Activated T-cell treated with anti-CD3 and anti-CD28 coated beads for 24 hours (primary cell): ENCODE measurements around the gene MORF4L2.
"Not testable (repeated sequence)": the region's sequence is repeated elsewhere in the genome, so short reads cannot be mapped to it uniquely, and the experiment has no call there.

Experiments
- DNase-seq: peaks from one replicate; pipeline ENCODE4 v3.0.0-alpha.2; 2020; ENCODE audit warnings: low read depth

MORF4L2 gene

DNA sequence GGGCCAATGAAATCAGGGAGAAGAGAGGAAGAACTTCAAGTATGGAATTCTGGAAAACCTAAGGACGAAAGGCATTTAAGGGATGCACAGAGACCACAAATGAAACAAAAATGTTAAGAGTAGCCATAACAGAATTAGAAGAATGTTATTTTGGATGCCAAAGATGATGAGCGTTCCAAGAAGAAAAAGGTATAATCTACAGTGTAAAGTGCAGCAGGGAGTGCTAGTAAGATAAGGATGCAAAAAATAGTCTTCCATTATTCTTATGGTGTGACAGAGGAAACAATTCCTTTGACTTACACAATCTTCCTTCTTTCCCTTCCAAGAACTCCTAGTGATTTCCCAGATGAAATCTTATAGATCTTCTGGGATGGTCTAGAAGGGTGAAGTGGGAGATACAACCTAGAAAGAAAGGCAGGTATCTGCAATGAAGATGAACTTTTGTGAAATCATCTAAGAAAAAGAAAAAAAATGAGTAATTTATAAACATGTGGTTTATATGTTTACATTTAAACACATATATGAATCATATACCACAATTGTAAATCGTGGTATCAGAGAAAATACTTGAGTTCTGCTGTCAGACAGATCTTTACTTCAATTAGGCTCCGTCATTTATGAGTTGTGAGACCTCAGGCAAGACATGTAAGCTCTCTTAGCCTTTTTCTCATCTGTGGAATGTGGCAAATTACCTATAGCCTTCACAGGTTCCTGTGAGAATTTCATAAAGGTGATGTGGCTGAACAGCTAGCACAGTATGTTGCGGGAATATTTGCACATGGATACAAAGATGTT is 8.1 kb downstream of the MORF4L2 start:
- DNase-seq = no peak

GRCh38 chrX:103674531-103675454 is 11.7 kb downstream of the MORF4L2 start:
- no peak for DNase-seq

DNA sequence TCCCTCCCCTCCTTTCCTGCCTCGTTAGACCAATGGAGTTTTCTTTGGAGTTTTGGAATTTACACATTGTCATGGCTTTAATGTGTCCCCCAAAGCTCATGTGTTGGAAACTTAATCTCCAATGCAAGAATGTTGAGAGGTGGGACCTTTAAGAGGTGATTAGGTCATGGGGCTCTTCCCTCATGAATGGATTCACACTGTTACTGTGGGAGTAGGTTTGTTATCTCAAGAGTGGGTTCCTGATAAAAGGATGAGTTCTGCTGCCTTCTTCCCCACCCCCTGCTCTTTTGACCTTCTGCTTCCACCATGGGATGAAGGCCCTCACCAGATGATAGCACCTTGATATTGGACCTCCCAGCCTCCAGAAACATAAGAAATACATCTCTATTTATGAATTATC is 16.8 kb downstream of the MORF4L2 start:
- DNase-seq = no peak

- DNase-seq = no peak
Measured at GRCh38 chrX:103666202-103667107, 20.0 kb downstream of the MORF4L2 start.

DNA sequence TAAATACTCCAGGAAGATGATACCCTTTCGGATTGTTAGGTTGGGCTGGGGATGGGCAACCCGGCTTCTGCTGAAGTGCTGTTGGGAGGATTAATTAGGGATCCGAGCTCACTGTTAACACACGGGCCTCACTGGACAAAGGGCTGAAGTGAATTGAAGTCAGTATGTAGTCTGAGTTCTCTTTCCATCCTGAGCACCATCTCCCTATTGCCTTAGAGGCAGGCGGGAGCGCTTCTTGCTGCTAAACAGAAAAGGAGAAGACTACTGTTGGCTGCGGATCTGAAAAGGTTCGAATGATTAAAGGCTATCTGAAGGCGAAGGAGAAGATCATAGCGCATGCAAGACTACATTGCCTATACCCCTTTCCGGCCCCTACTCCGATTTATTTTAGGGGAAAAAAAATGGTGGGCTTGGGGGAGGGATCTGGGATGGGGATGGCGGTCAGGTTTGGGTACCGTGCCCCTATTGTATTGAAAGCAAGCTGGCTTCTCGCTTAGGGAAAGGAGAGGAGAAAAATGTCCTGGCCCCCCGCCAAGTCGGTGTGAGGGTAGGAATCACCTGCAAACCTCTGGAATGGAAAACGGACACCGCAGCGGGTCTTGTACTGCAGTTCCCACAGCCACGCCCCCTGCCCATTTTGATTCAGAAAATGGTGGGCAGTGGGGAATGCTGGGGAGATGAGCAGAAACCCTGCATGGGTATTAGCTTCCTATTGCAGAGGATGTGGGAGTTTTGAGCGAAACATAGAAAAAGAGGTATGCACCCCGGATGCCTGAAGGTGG is 22.3 kb downstream of the MORF4L2 start:
- DNase-seq = no peak

- not testable (repeated sequence) for DNase-seq
Measured at GRCh38 chrX:103659460-103659859, 27.0 kb downstream of the MORF4L2 start.

DNA sequence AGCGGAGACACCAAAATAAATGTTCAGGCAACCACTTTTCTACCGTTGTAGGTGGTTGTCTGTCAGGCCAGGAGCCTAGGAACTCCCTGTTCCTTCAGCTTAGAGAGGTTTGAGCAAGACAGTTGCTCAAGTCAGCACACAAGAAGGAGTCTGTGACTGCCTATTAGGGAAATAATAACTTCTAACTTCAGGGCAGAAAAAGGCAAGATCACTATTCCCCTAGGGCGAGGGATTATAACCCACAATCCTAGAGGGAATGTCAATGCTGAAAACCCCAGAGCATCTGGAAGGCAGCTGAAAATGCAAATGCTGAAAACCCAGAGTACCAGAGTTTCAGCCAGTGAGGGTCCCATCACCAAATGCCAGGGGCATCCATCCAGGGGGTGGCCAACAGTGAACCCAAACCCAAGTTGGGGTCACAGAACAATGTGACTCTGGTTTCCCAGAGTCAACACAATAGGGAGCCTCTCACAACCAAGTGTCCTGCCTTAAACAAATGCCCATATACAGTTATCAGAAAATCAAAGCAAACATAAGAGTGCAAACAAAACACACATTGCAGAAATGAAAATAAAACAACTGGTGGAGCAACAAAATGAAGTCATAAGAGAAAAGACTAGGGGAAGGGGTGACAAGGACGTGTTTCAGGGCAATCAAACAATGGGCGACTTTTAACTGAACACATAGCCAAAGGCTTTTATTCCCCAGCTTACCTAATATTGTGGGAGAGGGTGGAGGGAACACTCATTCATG is 27.6 kb downstream of the MORF4L2 start:
- DNase-seq = no peak

GRCh38 chrX:103657066-103657465 is 29.4 kb downstream of the MORF4L2 start:
- DNase-seq = not testable (repeated sequence)

GRCh38 chrX:103656617-103657016 is 29.9 kb downstream of the MORF4L2 start:
- no peak for DNase-seq

GRCh38 chrX:103655230-103656000 is 31.1 kb downstream of the MORF4L2 start:
- not testable (repeated sequence) for DNase-seq

GRCh38 chrX:103651151-103651773 is 35.2 kb downstream of the MORF4L2 start:
- DNase-seq = no peak

- DNase-seq = no peak
Measured at GRCh38 chrX:103647630-103648029, 38.9 kb downstream of the MORF4L2 start.

- no peak for DNase-seq
Measured at GRCh38 chrX:103644125-103644524, 42.4 kb downstream of the MORF4L2 start.

- DNase-seq = no peak
Measured at GRCh38 chrX:103640401-103641155, 45.9 kb downstream of the MORF4L2 start.

GRCh38 chrX:103638479-103639346 is 47.8 kb downstream of the MORF4L2 start:
- DNase-seq = not testable (repeated sequence)

DNA sequence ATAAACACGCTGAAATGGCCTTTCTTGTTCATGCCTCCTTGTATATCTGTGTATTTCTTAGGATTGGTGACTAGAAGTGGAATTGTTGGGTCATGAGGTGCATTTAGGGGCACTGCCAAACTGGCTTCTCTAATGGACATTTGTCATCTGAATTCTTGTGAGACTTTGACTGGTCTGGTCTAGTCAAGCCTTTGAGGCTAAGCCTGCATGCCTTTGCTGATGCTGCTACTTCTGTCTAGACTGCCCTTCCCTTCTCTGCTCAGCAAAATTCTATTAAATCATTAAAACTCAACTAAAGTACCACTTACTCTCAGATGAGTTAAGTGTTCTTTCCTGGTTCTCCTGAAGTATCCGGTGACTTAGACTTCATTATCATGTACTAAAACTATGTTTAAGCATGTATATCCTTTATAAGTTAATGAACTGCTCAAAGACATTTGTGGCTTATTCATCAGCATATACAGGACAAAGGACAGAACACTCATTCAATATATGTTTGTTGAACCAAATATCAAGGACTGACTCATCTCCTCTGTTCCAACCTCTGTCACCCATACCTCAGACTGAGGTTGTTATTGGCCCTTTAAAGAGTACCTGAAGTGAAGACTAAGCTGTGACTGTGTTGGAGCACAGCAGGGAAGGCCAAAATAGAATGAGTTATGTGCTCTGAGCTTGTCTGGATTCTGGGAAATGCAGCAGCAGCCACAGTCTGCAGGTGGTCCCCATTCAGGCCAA is 48.7 kb downstream of the MORF4L2 start:
- DNase-seq = no peak

- no peak for DNase-seq
Measured at GRCh38 chrX:103635436-103635835, 51.1 kb downstream of the MORF4L2 start.
